K562 (cell line): ENCODE results near the gene C6orf15. TPM values are rescaled to one million over a fixed set of nuclear protein-coding genes. Genes with fewer than 3 reads are reported as not detected.

Experiments used
- ATAC-seq: fragments of 200-7000 bp; cut with Tn5 transposase; 3 replicates; pipeline ENCODE4 v1.9.1; 2020; ENCODE audit warnings: moderate library complexity
- BruUV-seq: library from RNA; stranded (reverse); fragments of 400-500 nt; replicated peaks from 2 replicates; lab custom pipeline; 2021; lab: Mats Ljungman, UMichigan
- CTCF ChIA-PET: fragments of 300-600 bp; formaldehyde crosslinking; extraction: SDS; loops from one replicate; lab custom pipeline; 2021; ENCODE audit warnings: low intra/inter-chr PET ratio; lab: Yijun Ruan, JAX
- POLR2A ChIA-PET: fragments of 300-600, 350-650 bp; sonication (Branson Sonifier 250); formaldehyde crosslinking; extraction: SDS; loops from one replicate; lab custom pipeline; 2021; ENCODE audit warnings: antibody characterized with exemption, inconsistent platforms; lab: Yijun Ruan, JAX
- DNase-seq, 4 experiments: peaks; one replicate each; pipeline versions ENCODE4 v3.0.0 to v3.0.0-alpha.2; 2011 to 2018; ENCODE audit warnings: low spot score in 3 of 4, mixed read lengths in 3 of 4; ENCODE audit errors: extremely low read depth in 1 of 4
- FAIRE-seq: peaks from 2 replicates; lab custom pipeline; 2011; peaks lifted over from hg19 to GRCh38; lab: Jason Lieb, UNC
- H2AFZ ChIP-seq: 2 replicates; pipeline ENCODE4 v1.6.0; 2011; ENCODE audit warnings: low read depth, low read length, control low read depth, inconsistent platforms
- H3K27ac ChIP-seq: fragments of 200-600 bp; 3 replicates; pipeline ENCODE4 v1.8.0; 2011; ENCODE audit warnings: low read depth, mild to moderate bottlenecking, control low read depth, inconsistent platforms, low read length, moderate library complexity, mixed read lengths; ENCODE audit errors: extremely low read depth
- H3K27me3 ChIP-seq, 2 experiments: fragments of 300-600 bp in 1 of 2; 2 replicates in 1 of 2; 3 replicates in 1 of 2; pipeline versions ENCODE4 v1.6.0 to v1.8.0; 2011; ENCODE audit warnings: inconsistent platforms in 2 of 2, low read length in 2 of 2, mild to moderate bottlenecking in 1 of 2, mixed read lengths in 1 of 2, moderate library complexity in 1 of 2; ENCODE audit not compliant: control insufficient read depth in 2 of 2, insufficient read depth in 2 of 2
- H3K36me3 ChIP-seq: fragments of 300-600 bp; 3 replicates; pipeline ENCODE4 v1.8.0; 2011; ENCODE audit warnings: mild to moderate bottlenecking, low read length, inconsistent platforms; ENCODE audit not compliant: control insufficient read depth, insufficient read depth
- H3K4me1 ChIP-seq, 2 experiments: fragments of 200-600 bp in 1 of 2; replicated peaks in 1 of 2; 2 replicates in 1 of 2; 3 replicates in 1 of 2; pipeline versions ENCODE4 v1.5.1 to v1.8.0; 2011; ENCODE audit warnings: inconsistent platforms in 2 of 2, low read length in 2 of 2, mild to moderate bottlenecking in 1 of 2, mixed read lengths in 1 of 2, moderate library complexity in 1 of 2; ENCODE audit not compliant: control insufficient read depth in 2 of 2, insufficient read depth in 2 of 2
- H3K4me2 ChIP-seq: 2 replicates; pipeline ENCODE4 v1.6.1; 2011; ENCODE audit warnings: low read length, control low read depth, inconsistent platforms, mixed read lengths; ENCODE audit not compliant: insufficient read depth
- H3K4me3 ChIP-seq: fragments of 200-600 bp; sonication (generic), shearing (Covaris generic); 2 replicates; pipeline ENCODE4 v1.5.1; 2016; ENCODE audit warnings: control low read depth, inconsistent platforms
- H3K79me2 ChIP-seq: fragments of 200-600 bp; 3 replicates; pipeline ENCODE4 v1.8.0; 2011; ENCODE audit warnings: low read length, inconsistent platforms; ENCODE audit not compliant: control insufficient read depth, insufficient read depth
- H3K9ac ChIP-seq, 2 experiments: 2 replicates each; pipeline versions ENCODE4 v1.6.0 to v1.6.1; 2011; ENCODE audit warnings: low read depth in 2 of 2, low read length in 2 of 2, control low read depth in 1 of 2, inconsistent platforms in 1 of 2, mild to moderate bottlenecking in 1 of 2, mixed read lengths in 1 of 2; ENCODE audit not compliant: insufficient read depth in 1 of 2
- H3K9me1 ChIP-seq: one replicate; pipeline ENCODE4 v1.6.0; 2011; ENCODE audit warnings: inconsistent platforms, mild to moderate bottlenecking, low read length, moderate library complexity; ENCODE audit not compliant: control insufficient read depth, insufficient read depth
- H3K9me3 ChIP-seq: replicated peaks from 2 replicates; pipeline ENCODE4 v1.5.1; 2011; ENCODE audit warnings: low read depth, low read length, inconsistent platforms; ENCODE audit not compliant: control insufficient read depth, insufficient read depth
- H4K20me1 ChIP-seq: replicated peaks from 2 replicates; pipeline ENCODE4 v1.6.1; 2011; ENCODE audit warnings: low read length, inconsistent platforms, mixed read lengths; ENCODE audit not compliant: control insufficient read depth, insufficient read depth
- ASH1L ChIP-seq: fragments of 450-650 bp; IDR thresholded peaks from 2 replicates; pipeline ENCODE4 v1.6.1; 2018; ENCODE audit warnings: borderline replicate concordance, mild to moderate bottlenecking, low read depth; ENCODE audit not compliant: partially characterized antibody
- HDAC8 ChIP-seq: fragments of 450-650 bp; IDR thresholded peaks from 2 replicates; pipeline ENCODE4 v1.6.1; 2016; ENCODE audit warnings: mild to moderate bottlenecking, missing genetic modification characterization, moderate library complexity, missing compliant biosample characterization
- PTBP1 ChIP-seq: fragments of 200-400 bp; formaldehyde crosslinking; IDR thresholded peaks from 2 replicates; pipeline ENCODE4 v1.6.1; 2017; ENCODE audit warnings: low read depth, low read length
- SRSF9 ChIP-seq: fragments of 200-400 bp; formaldehyde crosslinking; IDR thresholded peaks from 2 replicates; pipeline ENCODE4 v1.6.1; 2017; ENCODE audit warnings: low read depth, low read length, borderline replicate concordance
- TOE1 ChIP-seq, 2 experiments: fragments of 450-650 bp in 1 of 2; sonication (generic) in 1 of 2; formaldehyde crosslinking in 1 of 2; IDR thresholded peaks; 2 replicates each; pipeline versions ENCODE4 v1.7.1 to v1.8.0; 2016 to 2022; ENCODE audit warnings: borderline replicate concordance in 2 of 2, mild to moderate bottlenecking in 2 of 2, antibody characterized with exemption in 1 of 2, inconsistent platforms in 1 of 2, low read depth in 1 of 2, missing genetic modification reagents in 1 of 2, moderate library complexity in 1 of 2
- ZBTB8A ChIP-seq: fragments of 450-650 bp; IDR thresholded peaks from 2 replicates; pipeline ENCODE4 v1.6.1; 2018; ENCODE audit warnings: mild to moderate bottlenecking, moderate library complexity; ENCODE audit not compliant: partially characterized antibody
- ZNF12 ChIP-seq: sonication (generic); formaldehyde crosslinking; IDR thresholded peaks from 2 replicates; pipeline ENCODE4 v1.4.0; 2020; ENCODE audit warnings: mild to moderate bottlenecking, missing genetic modification reagents
- ZNF57 ChIP-seq: fragments of 450-650 bp; formaldehyde crosslinking; IDR thresholded peaks from 2 replicates; pipeline ENCODE4 v1.4.0; 2020; ENCODE audit warnings: mild to moderate bottlenecking, moderate library complexity
- WGBS: fragments of 100-300 bp; shearing (Covaris generic); methylation state at CpG from one replicate; pipeline ENCODE4 v1.1.6; 2016; ENCODE audit warnings: low coverage, mixed read lengths; ENCODE audit not compliant: insufficient coverage; ENCODE audit errors: missing lambda C conversion rate; 5-methylcytosine and 5-hydroxymethylcytosine counted together
- in situ Hi-C: fragments of 300-500 bp; cut with MboI; formaldehyde crosslinking; loops from 4 replicates; pipeline ENCODE4 v1.15.0; 2018; ENCODE audit warnings: inconsistent platforms, mixed read lengths
- intact Hi-C: fragments of 100-400 bp; cut with micrococcal nuclease; formaldehyde crosslinking; loops from 2 replicates; pipeline ENCODE4 v1.14.2; 2022
- polyA plus RNA-seq, 8 experiments: library from polyadenylated mRNA; depleted of rRNA in 4 of 8; stranded (reverse) in 5 of 8; unstranded in 3 of 8; fragments of >200 nt; fragmentation: Nextera tagmentation in 2 of 8; fragmentation: Illumina TruSeq in 1 of 8; extraction: Ambion mirVana in 2 of 8; extraction: Trizol in 1 of 8; gene quantifications; 2 replicates each; pipeline versions ENCODE4 v1.2.1 to v1.2.3, GENCODE V29; 2011 to 2014; ENCODE audit warnings: inconsistent platforms in 1 of 8, missing spikeins in 1 of 8
- total RNA-seq, 7 experiments: library from RNA; depleted of rRNA in 6 of 7; stranded (reverse); fragments of >200 nt in 6 of 7; fragmentation: Illumina TruSeq in 2 of 7; extraction: Trizol in 2 of 7; gene quantifications; 2 replicates each; pipeline versions ENCODE4 v1.2.1 to v1.2.3, GENCODE V29; 2011 to 2021; ENCODE audit warnings: low replicate concordance in 1 of 7

Gene C6orf15
- total and polyA plus RNA-seq, 9 of the 15 experiments (the other 6 are each of a cell fraction or from before 2014, with no cell fraction given) = not detected

- Histone ChIP-seq H3K79me2 (no peaks in the 10 kb centered on the region), H4K20me1 (peaks cover 3% of the 10 kb centered on the region; the same call in 1 of the 2 replicates), H3K36me3 (no peaks in the 10 kb centered on the region), H3K27me3 (peaks cover 35 to 45% of the 10 kb centered on the region in 2 experiments), H3K27ac (no peak overlapping the region), H3K4me1 (no peaks in the 10 kb centered on the region; a peak in 1 of 5 replicates), H3K9me3 (no peaks in the 10 kb centered on the region), H3K4me3 (no peak overlapping the region), H2AFZ (no peak overlapping the region), H3K9ac (no peak overlapping the region), H3K4me2 (no peak overlapping the region), H3K9me1 (no peaks in the 10 kb centered on the region)
- 3% methylated on average over 4 of the region's 4 CpGs for WGBS
- intact Hi-C loops (no loop called here), in situ Hi-C loops (no loop called here)
- BruUV-seq = no TSS peak
- ATAC-seq (no peak), FAIRE-seq (no peak), DNase-seq (no peak)
- no peak for TF ChIP-seq HDAC8
- POLR2A ChIA-PET = no interaction called here
- CTCF ChIA-PET = interaction anchor here (0.6 kb wide), 1 partner anchor 90 kb away, joined by 4 read pairs; no protein-coding TSS in a partner anchor
These were observed 5.3 kb downstream of the C6orf15 start for GRCh38 chr6:31107052-31107451.

- Histone ChIP-seq H3K9ac (no peak overlapping the region), H3K4me3 (no peak overlapping the region), H3K4me1 (no peaks in the 10 kb centered on the region; a peak in 3 of 5 replicates), H3K79me2 (no peaks in the 10 kb centered on the region), H3K27ac (no peak overlapping the region), H2AFZ (no peak overlapping the region), H3K9me3 (no peaks in the 10 kb centered on the region), H3K27me3 (peaks cover 4 to 8% of the 10 kb centered on the region in 2 experiments; a peak in 3 of 5 replicates), H3K36me3 (no peaks in the 10 kb centered on the region), H4K20me1 (0 out of 2 replicates have a peak, but pooled peaks cover 3% of the 10 kb centered on the region), H3K4me2 (no peak overlapping the region), H3K9me1 (no peaks in the 10 kb centered on the region)
- BruUV-seq = no TSS peak
- intact Hi-C loops = no loop called here
- in situ Hi-C loops = no loop called here
- POLR2A ChIA-PET = interaction anchor here (1.1 kb wide), 1 partner anchor 16 kb away, joined by 6 read pairs; no protein-coding TSS in a partner anchor
- WGBS = 49% methylated on average over 2 of the region's 2 CpGs
- FAIRE-seq (no peak), ATAC-seq (no peak), DNase-seq (no peak)
- CTCF ChIA-PET = interaction anchor here (0.5 kb wide), 1 partner anchor 1058 kb away, joined by 3 read pairs; no protein-coding TSS in a partner anchor
- no peak for TF ChIP-seq ASH1L
- no peak for TF ChIP-seq PTBP1
- no peak for TF ChIP-seq TOE1 (IDR thresholded peaks at IDR 0.05; ENCODE audit: borderline replicate concordance)
- no peak for TF ChIP-seq TOE1 (CRISPR knock-in tag; IDR thresholded peaks at IDR 0.05; ENCODE audit: borderline replicate concordance, low read depth)
- no peak for TF ChIP-seq ZNF57 (CRISPR knock-in tag)
- no peak for TF ChIP-seq ZNF12
- no peak for TF ChIP-seq ZBTB8A
- TF ChIP-seq SRSF9 = no peak
These were observed 9.2 kb downstream of the C6orf15 start for GRCh38 chr6:31103136-31103535.
